Activated CD4-positive, alpha-beta memory T cell treated with anti-CD3 and anti-CD28 coated beads, Interleukin-2, amount 10 ng/mL, durations not matched to agents 7 days and 5 days (primary cell): ENCODE data around the gene GPR17. TPM values are rescaled to one million over a fixed set of nuclear protein-coding genes. Genes with fewer than 3 reads are reported as not detected.

Source experiments
- CTCF ChIA-PET: fragments of 350-600 bp; sonication (Branson Sonifier 250); formaldehyde crosslinking; loops from one replicate; lab custom pipeline; 2021; ENCODE audit warnings: antibody characterized with exemption, inconsistent platforms; lab: Charles Lee
- POLR2A ChIA-PET: fragments of 350-600 bp; sonication (Branson Sonifier 250); formaldehyde crosslinking; loops from one replicate; lab custom pipeline; 2021; ENCODE audit warnings: antibody characterized with exemption; lab: Charles Lee
- DNase-seq: peaks from one replicate; pipeline ENCODE4 v3.0.0-alpha.2; 2020
- H3K27ac Mint-ChIP-seq: one replicate; pipeline ENCODE4 v1.8.0; 2021; ENCODE audit warnings: mild to moderate bottlenecking, mixed read lengths
- H3K27me3 Mint-ChIP-seq: one replicate; pipeline ENCODE4 v1.8.0; 2021; ENCODE audit warnings: mixed read lengths
- H3K36me3 Mint-ChIP-seq: one replicate; pipeline ENCODE4 v1.8.0; 2021; ENCODE audit warnings: low read depth, mixed read lengths
- H3K4me1 Mint-ChIP-seq: one replicate; pipeline ENCODE4 v1.8.0; 2021; ENCODE audit warnings: mixed read lengths
- H3K4me3 Mint-ChIP-seq: one replicate; pipeline ENCODE4 v1.8.0; 2021; ENCODE audit warnings: mild to moderate bottlenecking, mixed read lengths
- H3K9me3 Mint-ChIP-seq: one replicate; pipeline ENCODE4 v1.8.0; 2021; ENCODE audit warnings: mixed read lengths
- total RNA-seq, 2 experiments: library from RNA; stranded (reverse); gene quantifications; one replicate each; pipeline ENCODE4 v1.2.3, GENCODE V29; 2021

The GPR17 gene
- total RNA-seq, 2 experiments from 2014 or later = not detected

- H3K4me3 Mint-ChIP-seq = no peak overlapping the region
- H3K27me3 Mint-ChIP-seq = peaks cover 3% of the 10 kb centered on the region
- peaks cover 8% of the 10 kb centered on the region for H3K4me1 Mint-ChIP-seq
- H3K9me3 Mint-ChIP-seq = no peaks in the 10 kb centered on the region
- DNase-seq = no peak
- no peaks in the 10 kb centered on the region for H3K36me3 Mint-ChIP-seq
- H3K27ac Mint-ChIP-seq = no peak overlapping the region
- ChIA-PET POLR2A (interaction anchor here (1.7 to 2.6 kb wide), 2 partner anchors 11 to 125 kb away, joined by 5 to 9 read pairs; partner anchors contain the start of gene IWS1), CTCF (interaction anchor here (1.0 to 4.7 kb wide), 15 partner anchors 11 to 327 kb away, joined by 3 to 97 read pairs (median 3); partner anchors contain the start of gene IWS1)
Measured at GRCh38 chr2:127650785-127651380, 4.9 kb downstream of the GPR17 start.

GRCh38 chr2:127651381-127651809 is 5.4 kb downstream of the GPR17 start:
- H3K36me3 Mint-ChIP-seq = no peaks in the 10 kb centered on the region
- H3K4me1 Mint-ChIP-seq = peaks cover 8% of the 10 kb centered on the region
- no peak overlapping the region for H3K4me3 Mint-ChIP-seq
- no peak for DNase-seq
- POLR2A ChIA-PET = no interaction called here
- no peak overlapping the region for H3K27ac Mint-ChIP-seq
- H3K9me3 Mint-ChIP-seq = no peaks in the 10 kb centered on the region
- peaks cover 3% of the 10 kb centered on the region for H3K27me3 Mint-ChIP-seq
- CTCF ChIA-PET = interaction anchor here (2.0 kb wide), 1 partner anchor 60 kb away, joined by 18 read pairs; no protein-coding TSS in a partner anchor

DNA sequence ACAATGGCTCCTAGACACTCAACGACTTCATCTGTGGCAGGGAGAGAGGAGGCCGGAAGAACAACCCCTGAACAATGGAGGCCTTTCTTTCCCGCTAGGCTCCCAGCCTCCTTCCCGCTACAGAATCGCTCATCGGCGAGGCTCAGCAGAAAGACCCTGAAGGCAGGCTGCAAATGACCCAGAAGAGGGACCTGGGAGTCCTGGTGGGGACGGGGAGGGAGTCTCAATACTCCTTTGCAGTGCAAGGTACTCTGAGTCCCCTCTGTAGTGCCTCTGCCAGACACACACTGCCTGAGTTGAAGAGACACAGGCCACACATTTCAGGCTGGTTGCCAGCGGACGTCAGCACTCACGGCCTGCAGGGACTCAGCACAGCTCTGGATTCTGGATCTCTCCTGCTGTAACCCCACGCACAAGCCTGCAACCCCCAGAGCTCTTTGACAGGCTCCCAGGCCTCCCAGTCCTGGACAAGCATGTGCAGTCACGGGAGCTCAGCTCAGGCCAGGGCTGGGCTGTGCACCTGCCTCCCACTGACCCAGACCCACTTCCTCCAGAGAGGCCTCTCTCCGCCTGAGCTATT is 6.1 kb downstream of the GPR17 start:
- Mint-ChIP-seq H3K27me3 (peaks cover 3% of the 10 kb centered on the region), H3K36me3 (no peaks in the 10 kb centered on the region), H3K27ac (no peak overlapping the region), H3K9me3 (no peaks in the 10 kb centered on the region), H3K4me1 (peaks cover 8% of the 10 kb centered on the region), H3K4me3 (no peak overlapping the region)
- ChIA-PET POLR2A (interaction anchor here (1.1 kb wide), 1 partner anchor 10 kb away, joined by 3 read pairs; no protein-coding TSS in a partner anchor), CTCF (interaction anchor here (1.0 to 2.0 kb wide), 2 partner anchors 61 to 126 kb away, joined by 3 to 18 read pairs; partner anchors contain the start of gene IWS1)
- DNase-seq = no peak

- CTCF ChIA-PET = interaction anchor here (1.0 to 2.0 kb wide), 2 partner anchors 62 to 127 kb away, joined by 3 to 18 read pairs; partner anchors contain the start of gene IWS1
- H3K36me3 Mint-ChIP-seq = no peaks in the 10 kb centered on the region
- H3K27me3 Mint-ChIP-seq = peaks cover 3% of the 10 kb centered on the region
- H3K4me1 Mint-ChIP-seq = peaks cover 8% of the 10 kb centered on the region
- H3K9me3 Mint-ChIP-seq = no peaks in the 10 kb centered on the region
- no peak overlapping the region for H3K27ac Mint-ChIP-seq
- no peak for DNase-seq
- H3K4me3 Mint-ChIP-seq = no peak overlapping the region
- POLR2A ChIA-PET = interaction anchor here (1.1 kb wide), 1 partner anchor 11 kb away, joined by 3 read pairs; no protein-coding TSS in a partner anchor
Measured at GRCh38 chr2:127652786-127653357, 6.9 kb downstream of the GPR17 start.

GRCh38 chr2:127653421-127654083 is 7.6 kb downstream of the GPR17 start:
- ChIA-PET POLR2A (interaction anchor here (1.1 kb wide), 1 partner anchor 12 kb away, joined by 3 read pairs; no protein-coding TSS in a partner anchor), CTCF (interaction anchor here (2.0 to 2.5 kb wide), 2 partner anchors 62 to 63 kb away, joined by 13 to 18 read pairs; no protein-coding TSS in a partner anchor)
- no peak overlapping the region for H3K4me3 Mint-ChIP-seq
- no peaks in the 10 kb centered on the region for H3K36me3 Mint-ChIP-seq
- H3K27ac Mint-ChIP-seq = no peak overlapping the region
- H3K4me1 Mint-ChIP-seq = peaks cover 6% of the 10 kb centered on the region
- H3K9me3 Mint-ChIP-seq = no peaks in the 10 kb centered on the region
- no peak for DNase-seq
- H3K27me3 Mint-ChIP-seq = peaks cover 3% of the 10 kb centered on the region

DNA sequence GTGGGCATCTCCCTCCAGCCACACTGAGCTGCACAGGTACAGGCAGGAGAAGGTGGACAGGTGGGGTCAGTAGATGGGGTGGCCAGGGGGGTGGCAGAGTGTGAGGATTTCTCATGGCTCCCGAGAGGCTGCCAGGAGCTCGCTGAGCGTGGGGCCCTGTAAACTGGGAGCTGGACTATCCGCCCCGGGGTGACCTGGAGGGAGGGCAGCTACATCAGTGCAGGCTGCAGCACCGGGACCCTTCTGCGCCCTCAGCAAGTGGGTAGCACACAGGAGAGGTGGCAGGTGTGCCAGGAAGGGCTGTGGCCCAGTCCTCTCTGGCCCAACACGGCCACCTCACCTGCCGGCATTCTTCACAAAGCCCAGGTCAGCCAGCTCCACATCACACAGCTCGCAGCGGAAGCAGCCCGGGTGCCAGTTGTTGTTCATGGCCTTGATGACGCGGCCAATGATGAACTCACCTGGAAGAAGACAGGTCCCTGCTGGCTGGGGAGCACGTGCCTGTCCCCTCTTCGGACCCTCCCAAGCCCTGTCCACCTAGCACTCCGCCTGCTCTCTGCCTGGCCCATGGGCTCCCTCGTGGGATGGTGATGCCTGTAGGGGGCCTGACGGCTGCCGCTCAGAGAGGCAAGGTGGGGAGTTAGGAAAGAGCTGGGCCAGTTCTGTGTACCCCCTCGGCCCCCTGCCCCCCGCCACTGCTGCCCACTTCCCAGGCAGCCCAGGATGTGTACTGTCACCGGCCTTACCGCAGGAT is 8.3 kb downstream of the GPR17 start:
- Mint-ChIP-seq H3K4me3 (no peak overlapping the region), H3K27me3 (peaks cover 3% of the 10 kb centered on the region), H3K36me3 (no peaks in the 10 kb centered on the region), H3K9me3 (no peaks in the 10 kb centered on the region), H3K27ac (no peak overlapping the region), H3K4me1 (peaks cover 4% of the 10 kb centered on the region)
- CTCF ChIA-PET = interaction anchor here (2.5 kb wide), 1 partner anchor 63 kb away, joined by 13 read pairs; no protein-coding TSS in a partner anchor
- no peak for DNase-seq
- POLR2A ChIA-PET = no interaction called here

DNA sequence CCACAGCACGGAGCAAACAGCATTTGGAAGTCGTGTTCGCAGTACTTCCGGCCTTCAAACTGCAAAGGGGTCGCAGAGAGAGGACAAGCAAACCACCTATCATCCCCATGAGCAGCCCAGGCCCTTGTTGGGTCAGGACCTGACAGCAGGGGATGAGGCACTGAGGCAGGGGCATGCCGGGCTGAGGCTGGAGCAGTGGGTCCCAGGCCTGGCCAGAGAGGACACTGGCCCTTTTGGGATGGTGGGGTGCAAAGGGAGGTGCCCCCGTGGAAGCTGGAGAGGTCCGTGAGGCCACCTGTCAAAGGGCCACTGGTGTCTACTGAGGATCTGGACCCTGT is 8.9 kb downstream of the GPR17 start:
- no peak for DNase-seq
- Mint-ChIP-seq H3K9me3 (no peaks in the 10 kb centered on the region), H3K4me1 (no peaks in the 10 kb centered on the region), H3K27ac (no peak overlapping the region), H3K27me3 (peaks cover 3% of the 10 kb centered on the region), H3K36me3 (no peaks in the 10 kb centered on the region), H3K4me3 (no peak overlapping the region)
- ChIA-PET CTCF (interaction anchor here (2.5 kb wide), 1 partner anchor 64 kb away, joined by 13 read pairs; no protein-coding TSS in a partner anchor), POLR2A (no interaction called here)

DNA sequence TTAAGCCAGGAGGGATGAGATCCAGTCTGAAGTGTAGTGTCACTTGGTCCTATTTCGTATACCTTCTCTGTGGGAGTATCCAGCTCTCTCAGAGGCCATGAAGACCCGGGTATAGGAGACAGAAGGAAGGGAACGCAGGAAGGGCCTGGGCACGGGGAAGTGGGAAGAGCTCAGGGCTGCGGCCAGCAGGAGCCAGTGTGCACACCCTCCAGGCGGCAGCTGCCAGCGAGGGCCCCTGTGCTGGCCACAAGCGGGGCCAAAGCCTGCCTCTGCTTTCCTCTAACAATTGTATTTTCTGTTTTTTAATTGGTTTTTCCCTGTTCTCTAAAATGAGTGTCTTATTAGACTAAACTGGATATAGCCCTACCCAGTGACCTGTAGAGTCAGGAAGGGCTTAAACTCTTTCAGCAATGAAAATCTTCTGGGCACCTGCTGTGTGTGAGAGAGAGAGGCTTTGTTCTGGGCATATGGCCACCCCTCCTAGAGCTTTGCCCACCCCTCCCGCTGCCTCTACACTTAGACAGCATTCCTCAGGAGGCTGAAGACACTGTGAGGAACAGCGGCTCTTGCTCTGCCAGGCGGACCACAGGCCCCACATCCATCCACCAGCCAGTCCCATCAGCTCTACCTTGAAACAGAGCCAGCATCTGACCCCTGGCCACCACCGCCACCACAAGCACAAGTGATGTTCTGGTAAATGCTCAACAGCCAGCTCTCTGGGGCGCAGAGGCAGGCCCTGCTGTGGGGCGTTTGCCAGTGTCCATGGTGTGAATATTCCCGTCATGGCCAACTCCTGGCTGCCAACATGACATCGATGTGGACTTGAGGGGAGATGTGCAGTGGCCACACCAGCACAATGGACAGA is 9.5 kb downstream of the GPR17 start:
- DNase-seq = no peak
- H3K4me3 Mint-ChIP-seq = no peak overlapping the region
- H3K27me3 Mint-ChIP-seq = peaks cover 3% of the 10 kb centered on the region
- no peaks in the 10 kb centered on the region for H3K4me1 Mint-ChIP-seq
- ChIA-PET POLR2A (no interaction called here), CTCF (interaction anchor here (2.5 kb wide), 1 partner anchor 64 kb away, joined by 13 read pairs; no protein-coding TSS in a partner anchor)
- no peak overlapping the region for H3K27ac Mint-ChIP-seq
- no peaks in the 10 kb centered on the region for H3K9me3 Mint-ChIP-seq
- no peaks in the 10 kb centered on the region for H3K36me3 Mint-ChIP-seq

DNA sequence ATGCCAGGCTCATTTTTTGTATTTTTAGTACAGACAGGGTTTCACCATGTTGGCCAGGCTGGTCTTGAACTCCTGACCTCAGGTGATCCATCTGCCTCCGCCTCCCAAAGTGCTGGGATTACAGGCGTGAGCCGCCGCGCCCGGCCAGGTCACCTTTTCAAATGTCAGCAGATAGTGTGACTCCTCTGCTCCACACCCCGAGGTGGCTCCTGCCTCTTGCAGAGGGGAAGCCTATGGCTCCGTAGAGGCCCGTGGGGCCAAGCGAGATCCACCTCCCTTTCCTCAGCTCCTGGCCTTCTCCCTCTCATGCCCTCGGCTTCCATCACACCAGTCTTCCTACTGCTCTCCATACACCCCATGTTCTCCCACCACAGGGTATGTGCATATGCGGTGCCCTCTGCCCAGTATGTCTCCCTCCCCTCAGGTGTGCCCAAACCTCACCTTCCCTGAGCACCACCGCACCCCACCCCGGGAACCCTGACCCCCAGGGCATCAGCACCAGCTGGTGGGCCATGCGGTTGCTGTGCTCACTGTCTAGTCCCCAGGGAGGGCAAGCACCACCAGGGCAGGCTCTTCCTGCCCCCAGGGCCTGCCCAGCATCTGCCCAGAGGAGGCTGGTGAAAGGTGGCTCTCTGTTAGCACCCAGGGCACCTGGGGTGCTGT is 10.7 kb downstream of the GPR17 start:
- Mint-ChIP-seq H3K9me3 (no peaks in the 10 kb centered on the region), H3K4me3 (no peak overlapping the region), H3K27ac (no peak overlapping the region), H3K36me3 (no peaks in the 10 kb centered on the region), H3K4me1 (no peaks in the 10 kb centered on the region), H3K27me3 (no peaks in the 10 kb centered on the region)
- POLR2A ChIA-PET = no interaction called here
- CTCF ChIA-PET = no interaction called here
- DNase-seq = no peak

DNA sequence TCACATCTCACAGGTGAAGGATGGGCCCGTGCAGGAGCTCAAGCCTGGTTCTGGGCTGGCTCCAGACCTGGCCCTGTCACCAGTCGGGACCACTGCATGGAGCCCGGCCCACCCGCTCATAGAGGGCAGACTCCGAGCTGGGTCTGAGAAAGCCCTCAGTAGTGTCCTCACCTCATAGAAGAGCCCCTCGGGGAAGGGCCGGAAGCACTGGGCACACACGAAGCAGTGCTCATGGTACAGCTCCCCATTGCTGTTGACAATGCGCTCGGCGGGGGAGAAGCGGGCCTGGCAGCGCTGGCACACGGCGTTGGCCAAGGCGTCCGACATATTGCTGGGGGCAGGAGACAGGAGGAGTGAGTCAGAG is 11.3 kb downstream of the GPR17 start:
- POLR2A ChIA-PET = no interaction called here
- CTCF ChIA-PET = no interaction called here
- DNase-seq = no peak
- no peaks in the 10 kb centered on the region for H3K4me1 Mint-ChIP-seq
- H3K9me3 Mint-ChIP-seq = no peaks in the 10 kb centered on the region
- no peaks in the 10 kb centered on the region for H3K27me3 Mint-ChIP-seq
- H3K4me3 Mint-ChIP-seq = no peak overlapping the region
- no peaks in the 10 kb centered on the region for H3K36me3 Mint-ChIP-seq
- H3K27ac Mint-ChIP-seq = no peak overlapping the region

DNA sequence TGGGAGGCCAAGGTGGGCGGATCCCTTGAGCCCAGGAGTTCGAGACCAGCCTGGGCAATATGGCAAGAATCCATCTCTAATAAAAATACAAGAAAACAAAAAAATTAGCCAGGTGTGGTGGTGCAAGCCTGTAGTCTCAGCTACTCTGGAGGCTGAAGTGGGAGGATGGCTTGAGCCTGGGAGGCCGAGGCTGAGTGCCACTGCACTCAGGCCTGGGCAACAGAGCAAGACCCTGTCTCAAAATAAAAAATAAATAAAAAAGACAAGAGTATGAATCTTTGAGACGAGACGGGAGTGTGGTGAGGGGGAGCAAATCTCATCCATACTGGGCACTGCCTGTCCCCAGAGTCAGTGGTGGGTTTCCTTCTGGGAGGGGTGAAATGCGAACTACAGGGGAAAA is 12.2 kb downstream of the GPR17 start:
- Mint-ChIP-seq H3K9me3 (no peaks in the 10 kb centered on the region), H3K27ac (no peak overlapping the region), H3K36me3 (no peaks in the 10 kb centered on the region), H3K4me3 (no peak overlapping the region), H3K27me3 (peaks cover 3% of the 10 kb centered on the region), H3K4me1 (no peaks in the 10 kb centered on the region)
- no peak for DNase-seq
- POLR2A ChIA-PET = no interaction called here
- CTCF ChIA-PET = no interaction called here
